Transverse colon (tissue), 4 donors: ENCODE measurements around the gene CNPY4. TPM values are rescaled to one million over a fixed set of nuclear protein-coding genes. Genes with fewer than 3 reads are reported as not detected.

Source experiments
- DNase-seq: peaks from one replicate; pipeline ENCODE4 v3.0.0-alpha.2; 2019
- H3K27ac ChIP-seq, 4 donors: fragments of 200-600 bp; sonication (generic); 2 replicates each; pipeline ENCODE4 v1.5.1; 2016 to 2018; ENCODE audit warnings: inconsistent platforms in 4 of 4
- H3K27me3 ChIP-seq: fragments of 200-600 bp; sonication (generic); 2 replicates; pipeline ENCODE4 v1.5.1; 2017; ENCODE audit warnings: inconsistent platforms
- H3K36me3 ChIP-seq, 4 donors: fragments of 200-600 bp; sonication (generic); 2 replicates each; pipeline ENCODE4 v1.5.1; 2017 to 2019; ENCODE audit warnings: inconsistent platforms in 4 of 4
- H3K4me1 ChIP-seq, 4 donors: fragments of 200-600 bp; sonication (generic); 2 replicates each; pipeline ENCODE4 v1.5.1; 2017 to 2020; ENCODE audit warnings: inconsistent platforms in 4 of 4
- H3K4me3 ChIP-seq, 4 donors: fragments of 200-600 bp; sonication (generic); 1 replicate in 1 of 4; 2 replicates in 3 of 4; pipeline versions ENCODE4 v1.5.1 to v1.6.1; 2017 to 2019; ENCODE audit warnings: inconsistent platforms in 4 of 4
- H3K9me3 ChIP-seq, 2 donors: fragments of 200-600 bp; sonication (generic); 2 replicates each; pipeline ENCODE4 v1.5.1; 2017 to 2019; ENCODE audit warnings: inconsistent platforms in 2 of 2
- CTCF ChIP-seq, 5 experiments: fragments of 200-600 bp in 3 of 5; fragments of 450-650 bp in 2 of 5; sonication (generic) in 3 of 5; IDR thresholded peaks; 1 replicate in 2 of 5; 2 replicates in 3 of 5; pipeline ENCODE4 v1.5.1; 2016 to 2017; ENCODE audit warnings: antibody characterized with exemption in 5 of 5, inconsistent platforms in 3 of 5, mild to moderate bottlenecking in 2 of 5, moderate library complexity in 1 of 5
- EP300 ChIP-seq: sonication (generic); formaldehyde crosslinking; IDR thresholded peaks from one replicate; pipeline ENCODE4 v1.6.1; 2017; ENCODE audit warnings: antibody characterized with exemption, low read depth
- POLR2A ChIP-seq: fragments of 450-650 bp; IDR thresholded peaks from one replicate; pipeline ENCODE4 v1.6.1; 2016; ENCODE audit warnings: antibody characterized with exemption, mild to moderate bottlenecking, moderate library complexity
- POLR2AphosphoS5 ChIP-seq, 3 donors: sonication (generic); formaldehyde crosslinking; IDR thresholded peaks; one replicate each; pipeline ENCODE4 v1.6.1; 2016; ENCODE audit warnings: antibody characterized with exemption in 3 of 3
- WGBS, 2 donors: methylation state at CpG; one replicate each; pipeline ENCODE4 v1.1.5; 2018; ENCODE audit warnings: low coverage in 1 of 2; 5-methylcytosine and 5-hydroxymethylcytosine counted together
- in situ Hi-C, 4 donors: fragments of 200-750 bp; cut with MboI; loops; one replicate each; pipeline versions ENCODE4 v1.15.0 to v1.15.1; 2017; ENCODE audit warnings: low sequenced_read_pairs in 3 of 4, low pct_ligation_motif_present in 1 of 4, low pct_unique_long_range_greater_than_20kb in 1 of 4
- intact Hi-C: fragments of 100-400 bp; cut with DNase I; formaldehyde crosslinking; loops from one replicate; pipeline ENCODE4 v1.15.1; 2023; ENCODE audit warnings: low total_unique reads
- total RNA-seq, 4 donors: library from RNA; depleted of rRNA; stranded (reverse); fragments of >200 nt; gene quantifications; one replicate each; pipeline ENCODE4 v1.1.0, GENCODE V29; 2016

The CNPY4 gene
- total RNA-seq, 4 donors from 2014 or later = 4.9 to 9.4 (median 7.0) TPM

- no peak for DNase-seq
- Histone ChIP-seq H3K27ac (peak overlapping the region; percentile 88 to 94 (median 90)), H3K4me3 (peak overlapping the region in 1 of 4 donors; percentile 78), H3K4me1 (peaks cover 6 to 38% (median 34%) of the 10 kb centered on the region in 4 donors), H3K36me3 (no peaks in the 10 kb centered on the region), H3K27me3 (no peaks in the 10 kb centered on the region), H3K9me3 (no peaks in the 10 kb centered on the region)
- WGBS, 2 donors = 36 to 75% methylated on average over 1 of the region's 1 CpG
- intact Hi-C loops (no loop called here), in situ Hi-C loops (loop anchor here in 1 of 4 donors (5.0 kb wide), 1 partner anchor 87 kb away; no protein-coding TSS in a partner anchor)
- TF ChIP-seq POLR2AphosphoS5 (IDR thresholded peaks at IDR 0.05) (no peak), CTCF (IDR thresholded peaks at IDR 0.05) (no peak), POLR2A (no peak), EP300 (no peak)
Measured at GRCh38 chr7:100120733-100121036, 1.3 kb downstream of the CNPY4 start.

- Histone ChIP-seq H3K4me1 (peaks cover 6 to 45% (median 40%) of the 10 kb centered on the region in 4 donors), H3K27me3 (no peaks in the 10 kb centered on the region), H3K36me3 (no peaks in the 10 kb centered on the region), H3K4me3 (no peak overlapping the region), H3K27ac (peak overlapping the region in 2 of 4 donors; percentile 4 to 13), H3K9me3 (no peaks in the 10 kb centered on the region)
- DNase-seq = no peak
- in situ Hi-C loops (loop anchor here in 1 of 4 donors (5.0 kb wide), 1 partner anchor 85 kb away; no protein-coding TSS in a partner anchor), intact Hi-C loops (no loop called here)
- TF ChIP-seq POLR2A = no peak
- 32 to 65% methylated on average over 13 of the region's 13 CpGs for WGBS, 2 donors
Measured at GRCh38 chr7:100122067-100122466, 2.6 kb downstream of the CNPY4 start.

GRCh38 chr7:100122568-100122967, 3.1 kb downstream of the CNPY4 start:
- intact Hi-C loops = no loop called here
- 80 to 100% methylated on average over 1 of the region's 1 CpG for WGBS, 2 donors
- H3K4me3 ChIP-seq = no peak overlapping the region
- H3K9me3 ChIP-seq = no peaks in the 10 kb centered on the region
- no peaks in the 10 kb centered on the region for H3K27me3 ChIP-seq
- peak overlapping the region in 2 of 4 donors; percentile 4 to 13 for H3K27ac ChIP-seq
- DNase-seq = no peak
- TF ChIP-seq POLR2AphosphoS5 (IDR thresholded peaks at IDR 0.05) (no peak), EP300 (no peak), CTCF (IDR thresholded peaks at IDR 0.05) (no peak), POLR2A (no peak)
- H3K36me3 ChIP-seq = no peaks in the 10 kb centered on the region
- H3K4me1 ChIP-seq = peaks cover 6 to 45% (median 40%) of the 10 kb centered on the region in 4 donors
- in situ Hi-C loops = loop anchor here in 1 of 4 donors (5.0 kb wide), 1 partner anchor 85 kb away; no protein-coding TSS in a partner anchor

- DNase-seq = peak; percentile 50
- Histone ChIP-seq H3K4me1 (peaks cover 6 to 46% (median 42%) of the 10 kb centered on the region in 4 donors), H3K27ac (peak overlapping the region; percentile 95 to 97 (median 96)), H3K36me3 (no peaks in the 10 kb centered on the region), H3K4me3 (peak overlapping the region in 1 of 4 donors; percentile 73), H3K9me3 (no peaks in the 10 kb centered on the region), H3K27me3 (no peaks in the 10 kb centered on the region)
- intact Hi-C loops = loop anchor here (5.0 kb wide), 1 partner anchor 37 kb away; the partner anchor contains the start of gene COPS6
- 40 to 62% methylated on average over 3 to 4 of the region's 4 CpGs for WGBS, 2 donors
- TF ChIP-seq POLR2A (no peak), POLR2AphosphoS5 (IDR thresholded peaks at IDR 0.05) (peak in 1 of 3 donors; percentile 20)
- in situ Hi-C loops = loop anchor here in 1 of 4 donors (5.0 kb wide), 1 partner anchor 83 kb away; no protein-coding TSS in a partner anchor
Measured at GRCh38 chr7:100124301-100125230, 5.1 kb downstream of the CNPY4 start.
